MCF 10A (cell line): Measurements from ENCODE around the gene OR8A1. TPM values are rescaled to one million over a fixed set of nuclear protein-coding genes. Genes with fewer than 3 reads are reported as not detected.

Source experiments
- BruUV-seq: library from RNA; stranded (reverse); fragments of 400-500 nt; replicated peaks from 2 replicates; lab custom pipeline; 2021; lab: Mats Ljungman, UMichigan
- CTCF ChIA-PET: fragments of 300-600 bp; sonication (Branson Sonifier 250); formaldehyde crosslinking; extraction: SDS; loops from one replicate; lab custom pipeline; 2021; ENCODE audit warnings: antibody characterized with exemption, inconsistent platforms; lab: Yijun Ruan, JAX
- POLR2A ChIA-PET: fragments of 300-600, 350-650 bp; sonication (Branson Sonifier 250); formaldehyde crosslinking; extraction: SDS; loops from one replicate; lab custom pipeline; 2020; ENCODE audit warnings: antibody characterized with exemption, inconsistent platforms; lab: Yijun Ruan, JAX
- DNase-seq: peaks from one replicate; pipeline ENCODE4 v3.0.0-alpha.2; 2018; ENCODE audit not compliant: unreplicated experiment
- H3K27ac Mint-ChIP-seq: one replicate; pipeline ENCODE4 v1.8.0; 2022; ENCODE audit warnings: mild to moderate bottlenecking, low read depth, mixed read lengths; ENCODE audit not compliant: unreplicated experiment
- H3K27me3 Mint-ChIP-seq: one replicate; pipeline ENCODE4 v1.8.0; 2022; ENCODE audit warnings: mixed read lengths; ENCODE audit not compliant: insufficient read depth, unreplicated experiment
- H3K36me3 Mint-ChIP-seq: one replicate; pipeline ENCODE4 v1.8.0; 2022; ENCODE audit warnings: mild to moderate bottlenecking, moderate library complexity, mixed read lengths; ENCODE audit not compliant: insufficient read depth, unreplicated experiment
- H3K4me1 Mint-ChIP-seq: one replicate; pipeline ENCODE4 v1.8.0; 2022; ENCODE audit warnings: mixed read lengths; ENCODE audit not compliant: insufficient read depth, unreplicated experiment
- H3K4me3 Mint-ChIP-seq: one replicate; pipeline ENCODE4 v1.8.0; 2022; ENCODE audit warnings: mild to moderate bottlenecking, moderate library complexity, mixed read lengths; ENCODE audit not compliant: unreplicated experiment
- H3K9me3 Mint-ChIP-seq: one replicate; pipeline ENCODE4 v1.8.0; 2022; ENCODE audit warnings: mixed read lengths; ENCODE audit not compliant: unreplicated experiment
- CTCF ChIP-seq: fragments of 200-600 bp; IDR thresholded peaks from one replicate; pipeline ENCODE4 v1.8.0; 2022; ENCODE audit warnings: antibody characterized with exemption, mild to moderate bottlenecking; ENCODE audit not compliant: unreplicated experiment
- intact Hi-C: fragments of 100-400 bp; cut with micrococcal nuclease; formaldehyde crosslinking; loops from 2 replicates; pipeline ENCODE4 v1.14.1; 2022
- total RNA-seq: library from RNA; stranded (reverse); gene quantifications from 2 replicates; pipeline ENCODE4 v1.2.3, GENCODE V29; 2022

The OR8A1 gene
- total RNA-seq, 1 experiment from 2014 or later: not detected

- no peaks in the 10 kb centered on the region for H3K36me3 Mint-ChIP-seq
- no peak overlapping the region for H3K27ac Mint-ChIP-seq
- H3K4me3 Mint-ChIP-seq: no peak overlapping the region
- TF ChIP-seq CTCF: no peak
- intact Hi-C loops: no loop called here
- BruUV-seq: no TSS peak
- ChIA-PET POLR2A (interaction anchor here (0.7 kb wide), 1 partner anchor 33 kb away, joined by 3 read pairs; no protein-coding TSS in a partner anchor), CTCF (interaction anchor here (1.4 kb wide), 1 partner anchor 28 kb away, joined by 3 read pairs; no protein-coding TSS in a partner anchor)
- DNase-seq: no peak
- H3K4me1 Mint-ChIP-seq: no peaks in the 10 kb centered on the region
- H3K9me3 Mint-ChIP-seq: no peaks in the 10 kb centered on the region
- peaks cover 37% of the 10 kb centered on the region for H3K27me3 Mint-ChIP-seq
These were observed 13.0 kb upstream of the OR8A1 start for GRCh38 chr11:124556828-124557227.

- no peak overlapping the region for H3K27ac Mint-ChIP-seq
- H3K9me3 Mint-ChIP-seq: no peaks in the 10 kb centered on the region
- BruUV-seq: no TSS peak
- H3K36me3 Mint-ChIP-seq: no peaks in the 10 kb centered on the region
- peaks cover 81% of the 10 kb centered on the region for H3K27me3 Mint-ChIP-seq
- no peak overlapping the region for H3K4me3 Mint-ChIP-seq
- DNase-seq: no peak
- intact Hi-C loops: no loop called here
- H3K4me1 Mint-ChIP-seq: no peaks in the 10 kb centered on the region
- ChIA-PET POLR2A (interaction anchor here (0.7 kb wide), 1 partner anchor 167 kb away, joined by 3 read pairs; no protein-coding TSS in a partner anchor), CTCF (interaction anchor here (1.2 kb wide), 1 partner anchor 19 kb away, joined by 5 read pairs; no protein-coding TSS in a partner anchor)
- TF ChIP-seq CTCF: no peak
These were observed 363 bp downstream of the OR8A1 start for GRCh38 chr11:124570160-124570559.

- BruUV-seq: no TSS peak
- no peak overlapping the region for H3K27ac Mint-ChIP-seq
- no peaks in the 10 kb centered on the region for H3K36me3 Mint-ChIP-seq
- DNase-seq: no peak
- no peaks in the 10 kb centered on the region for H3K4me1 Mint-ChIP-seq
- TF ChIP-seq CTCF: no peak
- H3K9me3 Mint-ChIP-seq: no peaks in the 10 kb centered on the region
- H3K27me3 Mint-ChIP-seq: peaks cover 76% of the 10 kb centered on the region
- ChIA-PET CTCF (interaction anchor here (0.6 to 1.9 kb wide), 3 partner anchors 8 to 162 kb away, joined by 4 to 6 read pairs (median 6); no protein-coding TSS in a partner anchor), POLR2A (no interaction called here)
- no peak overlapping the region for H3K4me3 Mint-ChIP-seq
- intact Hi-C loops: no loop called here
These were observed 8.1 kb downstream of the OR8A1 start for GRCh38 chr11:124577716-124578427.

GRCh38 chr11:124578761-124579160 is 9.0 kb downstream of the OR8A1 start:
- POLR2A ChIA-PET: no interaction called here
- no peak for TF ChIP-seq CTCF
- no peaks in the 10 kb centered on the region for H3K36me3 Mint-ChIP-seq
- no peak overlapping the region for H3K4me3 Mint-ChIP-seq
- BruUV-seq: no TSS peak
- H3K27ac Mint-ChIP-seq: no peak overlapping the region
- no peaks in the 10 kb centered on the region for H3K9me3 Mint-ChIP-seq
- H3K4me1 Mint-ChIP-seq: no peaks in the 10 kb centered on the region
- CTCF ChIA-PET: interaction anchor here (1.5 kb wide), 1 partner anchor 163 kb away, joined by 6 read pairs; no protein-coding TSS in a partner anchor
- no peak for DNase-seq
- intact Hi-C loops: no loop called here
- H3K27me3 Mint-ChIP-seq: peaks cover 76% of the 10 kb centered on the region
